ENCODE data around the gene CORO1C.

The CORO1C gene

GRCh38 chr12:108731105-108731865, at the start of gene CORO1C:
Gene CORO1C, minus strand, starts transcription at chr12:108731518. Its CDS starts 30,200 bp downstream, at chr12:108701318.
- peak; percentile 75 for ATAC-seq (ENCODE audit: insufficient read depth, low read depth)

DNA sequence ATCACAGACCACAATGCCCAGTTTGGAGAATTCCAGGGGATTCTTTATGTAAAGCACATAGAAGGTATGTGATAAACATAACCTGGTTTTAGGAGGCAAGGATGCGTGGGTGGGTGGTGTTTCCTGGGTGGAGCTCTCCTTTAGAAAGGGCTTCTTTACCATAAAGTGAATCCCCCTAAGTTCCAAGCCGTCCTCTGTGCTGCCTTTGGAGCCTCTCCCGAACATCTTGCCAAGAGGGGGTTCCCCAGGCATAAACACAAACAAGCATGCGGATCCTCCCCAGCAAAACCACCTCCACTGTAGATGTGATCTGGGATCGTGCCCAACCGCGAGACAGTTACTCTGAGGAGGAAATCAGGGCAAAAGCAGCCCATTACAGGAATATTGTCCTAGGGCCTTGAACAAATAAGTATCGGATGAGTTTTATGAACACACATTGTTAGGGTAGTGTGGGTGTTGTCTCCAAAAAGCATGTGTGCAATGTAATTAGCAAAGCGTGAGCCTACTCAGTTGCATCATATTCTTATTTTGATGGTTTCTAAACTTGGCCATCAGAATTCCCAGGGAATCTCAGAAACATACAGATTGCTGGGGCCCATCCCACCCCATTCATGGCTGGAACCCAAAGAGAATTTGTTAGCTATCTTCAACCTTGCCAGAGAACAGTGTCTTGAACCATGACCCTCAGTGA, 48.8 kb upstream of the CORO1C start:
- no peaks in the 10 kb centered on the region for H3K4me1 ChIP-seq (ENCODE audit: insufficient read depth, low read length)
- no peaks in the 10 kb centered on the region for H3K79me2 ChIP-seq (ENCODE audit: insufficient read depth, low read length)
- ATAC-seq (ENCODE audit: insufficient read depth, low read depth) (no peak), DNase-seq (no peak)
- peaks cover 3% of the 10 kb centered on the region; the same call in 1 of the 2 replicates for H4K20me1 ChIP-seq (ENCODE audit: insufficient read depth, low read length)
- TF ChIP-seq EZH2 (IDR thresholded peaks at IDR 0.05; ENCODE audit: borderline replicate concordance, low read depth, low read length, severe bottlenecking): no peak
- TF ChIP-seq, protein P1, sequence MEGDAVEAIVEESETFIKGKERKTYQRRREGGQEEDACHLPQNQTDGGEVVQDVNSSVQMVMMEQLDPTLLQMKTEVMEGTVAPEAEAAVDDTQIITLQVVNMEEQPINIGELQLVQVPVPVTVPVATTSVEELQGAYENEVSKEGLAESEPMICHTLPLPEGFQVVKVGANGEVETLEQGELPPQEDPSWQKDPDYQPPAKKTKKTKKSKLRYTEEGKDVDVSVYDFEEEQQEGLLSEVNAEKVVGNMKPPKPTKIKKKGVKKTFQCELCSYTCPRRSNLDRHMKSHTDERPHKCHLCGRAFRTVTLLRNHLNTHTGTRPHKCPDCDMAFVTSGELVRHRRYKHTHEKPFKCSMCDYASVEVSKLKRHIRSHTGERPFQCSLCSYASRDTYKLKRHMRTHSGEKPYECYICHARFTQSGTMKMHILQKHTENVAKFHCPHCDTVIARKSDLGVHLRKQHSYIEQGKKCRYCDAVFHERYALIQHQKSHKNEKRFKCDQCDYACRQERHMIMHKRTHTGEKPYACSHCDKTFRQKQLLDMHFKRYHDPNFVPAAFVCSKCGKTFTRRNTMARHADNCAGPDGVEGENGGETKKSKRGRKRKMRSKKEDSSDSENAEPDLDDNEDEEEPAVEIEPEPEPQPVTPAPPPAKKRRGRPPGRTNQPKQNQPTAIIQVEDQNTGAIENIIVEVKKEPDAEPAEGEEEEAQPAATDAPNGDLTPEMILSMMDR (IDR thresholded peaks at IDR 0.05; ENCODE audit: borderline replicate concordance, extremely low read depth, low read length, poor library complexity, severe bottlenecking): no peak
- no peak overlapping the region for H3K27ac ChIP-seq (ENCODE audit: low read length)
- no peaks in the 10 kb centered on the region for H3K27me3 ChIP-seq (ENCODE audit: insufficient read depth, low read length, poor library complexity)
- H3K9ac ChIP-seq (ENCODE audit: low read depth, low read length): no peak overlapping the region
- H3K36me3 ChIP-seq (ENCODE audit: insufficient read depth, low read length): no peaks in the 10 kb centered on the region
- no peaks in the 10 kb centered on the region for H3K9me3 ChIP-seq (ENCODE audit: insufficient read depth, low read length, severe bottlenecking)
- no peak overlapping the region for H3K4me2 ChIP-seq (ENCODE audit: insufficient read depth, low read length)
- no peak overlapping the region for H2AFZ ChIP-seq (ENCODE audit: low read depth, low read length)
- H3K4me3 ChIP-seq (ENCODE audit: low read depth in 1 of 2, low read length in 2 of 2): no peak overlapping the region

More at GRCh38 chr12:108731105-108731865, at the start of gene CORO1C:
- Histone ChIP-seq H3K9me3 (ENCODE audit: insufficient read depth, low read length, severe bottlenecking) (no peaks in the 10 kb centered on the region), H4K20me1 (ENCODE audit: insufficient read depth, low read length) (peaks cover 17% of the 10 kb centered on the region; the same call in 1 of the 2 replicates), H3K4me2 (ENCODE audit: insufficient read depth, low read length) (peak within 1 kb of the TSS; percentile 72), H3K4me1 (ENCODE audit: insufficient read depth, low read length) (peaks cover 40% of the 10 kb centered on the region), H3K4me3 (ENCODE audit: low read depth in 1 of 2, low read length in 2 of 2) (peak within 1 kb of the TSS; percentile 81 to 88; a peak in 3 of 4 replicates), H3K79me2 (ENCODE audit: insufficient read depth, low read length) (peaks cover 48% of the 10 kb centered on the region), H3K27ac (ENCODE audit: low read length) (peak within 1 kb of the TSS; percentile 80), H3K36me3 (ENCODE audit: insufficient read depth, low read length) (no peaks in the 10 kb centered on the region; the same call in none of the 2 replicates), H3K9ac (ENCODE audit: low read depth, low read length) (peak within 1 kb of the TSS; percentile 88), H2AFZ (ENCODE audit: low read depth, low read length) (peak within 1 kb of the TSS; percentile 85), H3K27me3 (ENCODE audit: insufficient read depth, low read length, poor library complexity) (no peaks in the 10 kb centered on the region)
- TF ChIP-seq, protein P1 (IDR thresholded peaks at IDR 0.05; ENCODE audit: borderline replicate concordance, extremely low read depth, low read length, poor library complexity, severe bottlenecking): peak; percentile 93
- TF ChIP-seq EZH2 (IDR thresholded peaks at IDR 0.05; ENCODE audit: borderline replicate concordance, low read depth, low read length, severe bottlenecking): no peak
- DNase-seq: peak; percentile 97

GRCh38 chr12:108778053-108778452, 46.7 kb upstream of the CORO1C start:
- Histone ChIP-seq H3K9ac (ENCODE audit: low read depth, low read length) (no peak overlapping the region), H3K27ac (ENCODE audit: low read length) (no peak overlapping the region), H3K4me2 (ENCODE audit: insufficient read depth, low read length) (no peak overlapping the region), H3K9me3 (ENCODE audit: insufficient read depth, low read length, severe bottlenecking) (no peaks in the 10 kb centered on the region), H3K27me3 (ENCODE audit: insufficient read depth, low read length, poor library complexity) (no peaks in the 10 kb centered on the region), H3K4me3 (ENCODE audit: low read depth in 1 of 2, low read length in 2 of 2) (no peak overlapping the region), H3K79me2 (ENCODE audit: insufficient read depth, low read length) (no peaks in the 10 kb centered on the region), H4K20me1 (ENCODE audit: insufficient read depth, low read length) (no peaks in the 10 kb centered on the region; the same call in 1 of the 2 replicates), H3K4me1 (ENCODE audit: insufficient read depth, low read length) (no peaks in the 10 kb centered on the region), H2AFZ (ENCODE audit: low read depth, low read length) (no peak overlapping the region), H3K36me3 (ENCODE audit: insufficient read depth, low read length) (no peaks in the 10 kb centered on the region)
- TF ChIP-seq, protein P1 (IDR thresholded peaks at IDR 0.05; ENCODE audit: borderline replicate concordance, extremely low read depth, low read length, poor library complexity, severe bottlenecking): no peak
- TF ChIP-seq EZH2 (IDR thresholded peaks at IDR 0.05; ENCODE audit: borderline replicate concordance, low read depth, low read length, severe bottlenecking): no peak
- ATAC-seq (ENCODE audit: insufficient read depth, low read depth): no peak
- no peak for DNase-seq

Data from DND-41 (cell line).